HEK293 (cell line): ENCODE measurements around the gene TRAF7.
A peak's percentile ranks its signal among the peaks of the same experiment; 100 is the strongest.

Source experiments
- GLIS2 ChIP-seq: fragments of 450-650 bp; formaldehyde crosslinking; IDR thresholded peaks from 2 replicates; pipeline ENCODE4 v1.5.1; 2016; ENCODE audit warnings: missing biosample characterization, missing genetic modification characterization
- IKZF3 ChIP-seq: fragments of 450-650 bp; IDR thresholded peaks from 2 replicates; pipeline ENCODE4 v1.5.0; 2018; ENCODE audit warnings: missing biosample characterization, mild to moderate bottlenecking, missing genetic modification characterization, moderate library complexity
- KLF1 ChIP-seq: fragments of 450-650 bp; formaldehyde crosslinking; IDR thresholded peaks from 2 replicates; pipeline ENCODE4 v1.5.1; 2016; ENCODE audit warnings: missing biosample characterization, missing genetic modification characterization
- KLF9 ChIP-seq: fragments of 450-650 bp; formaldehyde crosslinking; IDR thresholded peaks from 2 replicates; pipeline ENCODE4 v1.5.1; 2016; ENCODE audit warnings: missing biosample characterization, missing genetic modification characterization, low read depth
- SP7 ChIP-seq: fragments of 450-650 bp; formaldehyde crosslinking; IDR thresholded peaks from 2 replicates; pipeline ENCODE4 v1.5.1; 2016; ENCODE audit warnings: missing biosample characterization, missing genetic modification characterization
- YY1 ChIP-seq: fragments of 450-650 bp; formaldehyde crosslinking; IDR thresholded peaks from 2 replicates; pipeline ENCODE4 v1.5.1; 2018; ENCODE audit warnings: missing biosample characterization, missing genetic modification characterization
- ZBTB20 ChIP-seq: fragments of 450-650 bp; formaldehyde crosslinking; IDR thresholded peaks from 2 replicates; pipeline ENCODE4 v1.5.1; 2016; ENCODE audit warnings: missing biosample characterization, missing genetic modification characterization
- ZBTB8A ChIP-seq: fragments of 450-650 bp; formaldehyde crosslinking; IDR thresholded peaks from 2 replicates; pipeline ENCODE4 v1.5.1; 2016; ENCODE audit warnings: missing biosample characterization, missing genetic modification characterization
- ZFHX2 ChIP-seq: fragments of 450-650 bp; formaldehyde crosslinking; conservative IDR thresholded peaks from 2 replicates; pipeline ENCODE4 v1.5.1; 2016; ENCODE audit warnings: missing biosample characterization, missing genetic modification characterization
- ZNF138 ChIP-seq: fragments of 450-650 bp; formaldehyde crosslinking; IDR thresholded peaks from 2 replicates; pipeline ENCODE4 v1.5.1; 2016; ENCODE audit warnings: missing biosample characterization, missing genetic modification characterization, borderline replicate concordance
- ZNF221 ChIP-seq: fragments of 450-650 bp; formaldehyde crosslinking; IDR thresholded peaks from 2 replicates; pipeline ENCODE4 v1.5.1; 2017; ENCODE audit warnings: missing biosample characterization, missing genetic modification characterization, borderline replicate concordance
- ZNF23 ChIP-seq: fragments of 450-650 bp; formaldehyde crosslinking; IDR thresholded peaks from 2 replicates; pipeline ENCODE4 v1.5.1; 2016; ENCODE audit warnings: missing biosample characterization, missing genetic modification characterization, borderline replicate concordance
- ZNF423 ChIP-seq: fragments of 450-650 bp; formaldehyde crosslinking; IDR thresholded peaks from 2 replicates; pipeline ENCODE4 v1.5.1; 2016; ENCODE audit warnings: missing biosample characterization, missing genetic modification characterization
- ZNF571 ChIP-seq: fragments of 450-650 bp; formaldehyde crosslinking; IDR thresholded peaks from 2 replicates; pipeline ENCODE4 v1.5.0; 2017; ENCODE audit warnings: missing biosample characterization, missing genetic modification characterization
- ZNF629 ChIP-seq: fragments of 450-650 bp; formaldehyde crosslinking; IDR thresholded peaks from 2 replicates; pipeline ENCODE4 v1.5.1; 2017; ENCODE audit warnings: missing biosample characterization, missing genetic modification characterization
- ZNF843 ChIP-seq: fragments of 450-650 bp; formaldehyde crosslinking; IDR thresholded peaks from 2 replicates; pipeline ENCODE4 v1.5.1; 2016; ENCODE audit warnings: missing biosample characterization, missing genetic modification characterization
- ZSCAN23 ChIP-seq: fragments of 450-650 bp; formaldehyde crosslinking; IDR thresholded peaks from 2 replicates; pipeline ENCODE4 v1.5.1; 2016; ENCODE audit warnings: missing biosample characterization, missing genetic modification characterization
- ZSCAN30 ChIP-seq: fragments of 450-650 bp; IDR thresholded peaks from 2 replicates; pipeline ENCODE4 v1.5.1; 2018; ENCODE audit warnings: missing biosample characterization, mild to moderate bottlenecking, missing genetic modification characterization, moderate library complexity
- TF ChIP-seq, protein P1 (sequence below): fragments of 450-650 bp; formaldehyde crosslinking; conservative IDR thresholded peaks from 2 replicates; pipeline ENCODE4 v1.5.1; 2016; ENCODE audit warnings: low read depth, missing biosample characterization, missing genetic modification characterization
- TF ChIP-seq, protein P2 (sequence below): fragments of 450-650 bp; formaldehyde crosslinking; IDR thresholded peaks from 2 replicates; pipeline ENCODE4 v1.5.1; 2016; ENCODE audit warnings: missing biosample characterization, missing genetic modification characterization
- TF ChIP-seq, protein P3 (sequence below): fragments of 450-650 bp; formaldehyde crosslinking; IDR thresholded peaks from 2 replicates; pipeline ENCODE4 v1.5.1; 2016; ENCODE audit warnings: missing biosample characterization, missing genetic modification characterization
- TF ChIP-seq, protein P4 (sequence below): sonication (generic); formaldehyde crosslinking; IDR thresholded peaks from 2 replicates; pipeline ENCODE4 v1.8.1; 2022; ENCODE audit warnings: mild to moderate bottlenecking, moderate library complexity, missing genetic modification reagents
- TF ChIP-seq, protein P5 (sequence below): fragments of 450-650 bp; formaldehyde crosslinking; IDR thresholded peaks from 2 replicates; pipeline ENCODE4 v1.5.1; 2016; ENCODE audit warnings: missing biosample characterization, missing genetic modification characterization

Gene TRAF7

DNA sequence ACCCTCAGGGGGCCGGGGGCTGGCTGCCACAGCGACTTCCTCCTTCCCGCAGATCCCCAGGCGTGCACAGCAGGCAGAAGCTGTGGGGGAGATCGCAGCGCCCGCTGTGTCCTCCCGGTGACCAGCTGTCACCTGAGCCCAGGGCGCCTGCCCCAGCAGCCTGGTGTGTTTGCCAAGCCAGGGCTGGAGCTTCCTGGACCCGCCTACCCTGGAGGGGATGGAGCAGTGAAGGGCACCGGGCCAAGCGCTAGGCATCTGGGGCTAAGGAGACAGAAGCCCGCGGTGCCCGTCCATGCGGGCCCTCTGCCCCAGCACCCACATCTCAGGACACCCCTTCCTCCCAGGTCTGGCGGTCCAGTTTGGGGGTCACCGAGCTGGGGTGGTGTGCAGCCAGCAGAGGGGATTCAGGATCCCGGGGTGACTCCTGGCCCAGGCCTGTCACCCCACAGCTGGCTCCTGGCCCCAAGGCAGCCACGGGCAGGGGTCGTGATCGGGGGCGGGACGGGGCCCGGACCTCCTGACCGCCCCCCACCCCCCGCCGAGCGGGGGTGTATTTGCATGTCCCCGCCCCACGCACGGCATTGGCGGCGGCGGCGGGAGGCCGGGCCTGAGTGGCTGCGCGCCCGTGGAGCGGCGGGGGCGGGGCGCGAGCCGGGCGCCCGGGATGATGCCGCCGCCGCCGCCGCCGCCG, 7.5 kb upstream of the TRAF7 start, which contains the start of gene RAB26 (continued):
- TF ChIP-seq, protein P1, sequence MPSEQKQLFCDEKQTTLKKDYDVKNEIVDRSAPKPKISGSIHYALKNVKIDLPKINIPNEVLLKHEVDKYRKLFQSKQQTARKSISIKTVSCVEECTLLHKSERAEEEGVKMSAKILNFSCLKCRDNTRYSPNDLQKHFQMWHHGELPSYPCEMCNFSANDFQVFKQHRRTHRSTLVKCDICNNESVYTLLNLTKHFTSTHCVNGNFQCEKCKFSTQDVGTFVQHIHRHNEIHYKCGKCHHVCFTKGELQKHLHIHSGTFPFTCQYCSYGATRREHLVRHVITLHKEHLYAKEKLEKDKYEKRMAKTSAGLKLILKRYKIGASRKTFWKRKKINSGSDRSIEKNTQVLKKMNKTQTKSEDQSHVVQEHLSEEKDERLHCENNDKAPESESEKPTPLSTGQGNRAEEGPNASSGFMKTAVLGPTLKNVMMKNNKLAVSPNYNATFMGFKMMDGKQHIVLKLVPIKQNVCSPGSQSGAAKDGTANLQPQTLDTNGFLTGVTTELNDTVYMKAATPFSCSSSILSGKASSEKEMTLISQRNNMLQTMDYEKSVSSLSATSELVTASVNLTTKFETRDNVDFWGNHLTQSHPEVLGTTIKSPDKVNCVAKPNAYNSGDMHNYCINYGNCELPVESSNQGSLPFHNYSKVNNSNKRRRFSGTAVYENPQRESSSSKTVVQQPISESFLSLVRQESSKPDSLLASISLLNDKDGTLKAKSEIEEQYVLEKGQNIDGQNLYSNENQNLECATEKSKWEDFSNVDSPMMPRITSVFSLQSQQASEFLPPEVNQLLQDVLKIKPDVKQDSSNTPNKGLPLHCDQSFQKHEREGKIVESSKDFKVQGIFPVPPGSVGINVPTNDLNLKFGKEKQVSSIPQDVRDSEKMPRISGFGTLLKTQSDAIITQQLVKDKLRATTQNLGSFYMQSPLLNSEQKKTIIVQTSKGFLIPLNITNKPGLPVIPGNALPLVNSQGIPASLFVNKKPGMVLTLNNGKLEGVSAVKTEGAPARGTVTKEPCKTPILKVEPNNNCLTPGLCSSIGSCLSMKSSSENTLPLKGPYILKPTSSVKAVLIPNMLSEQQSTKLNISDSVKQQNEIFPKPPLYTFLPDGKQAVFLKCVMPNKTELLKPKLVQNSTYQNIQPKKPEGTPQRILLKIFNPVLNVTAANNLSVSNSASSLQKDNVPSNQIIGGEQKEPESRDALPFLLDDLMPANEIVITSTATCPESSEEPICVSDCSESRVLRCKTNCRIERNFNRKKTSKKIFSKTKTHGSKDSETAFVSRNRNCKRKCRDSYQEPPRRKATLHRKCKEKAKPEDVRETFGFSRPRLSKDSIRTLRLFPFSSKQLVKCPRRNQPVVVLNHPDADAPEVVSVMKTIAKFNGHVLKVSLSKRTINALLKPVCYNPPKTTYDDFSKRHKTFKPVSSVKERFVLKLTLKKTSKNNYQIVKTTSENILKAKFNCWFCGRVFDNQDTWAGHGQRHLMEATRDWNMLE (tag by site-specific recombination) = no peak
- TF ChIP-seq SP7 (peak; percentile 92), KLF9 (tag by site-specific recombination) (peak; percentile 54; the same call in 1 of the 2 replicates), ZNF221 (no peak), ZBTB8A (tag by site-specific recombination) (peak; percentile 95), ZBTB20 (tag by site-specific recombination) (peak; percentile 48; the same call in 1 of the 2 replicates), ZNF843 (tag by site-specific recombination) (peak; percentile 34; the same call in 1 of the 2 replicates), KLF1 (tag by site-specific recombination) (peak; percentile 70), ZNF629 (tag by site-specific recombination) (peak; percentile 31; the same call in 1 of the 2 replicates), ZNF423 (tag by site-specific recombination) (peak; percentile 75; the same call in 1 of the 2 replicates), ZNF23 (tag by site-specific recombination) (no peak), ZSCAN23 (tag by site-specific recombination) (no peak), IKZF3 (0 out of 2 replicates have a peak, but pooled peaks have one; percentile 25), ZFHX2 (peak; percentile 53), ZNF571 (tag by site-specific recombination) (no peak), ZSCAN30 (tag by site-specific recombination) (0 out of 2 replicates have a peak, but pooled peaks have one; percentile 9), YY1 (tag by site-specific recombination) (no peak), GLIS2 (tag by site-specific recombination) (peak; percentile 65), ZNF138 (tag by site-specific recombination) (no peak)
- TF ChIP-seq, protein P2, sequence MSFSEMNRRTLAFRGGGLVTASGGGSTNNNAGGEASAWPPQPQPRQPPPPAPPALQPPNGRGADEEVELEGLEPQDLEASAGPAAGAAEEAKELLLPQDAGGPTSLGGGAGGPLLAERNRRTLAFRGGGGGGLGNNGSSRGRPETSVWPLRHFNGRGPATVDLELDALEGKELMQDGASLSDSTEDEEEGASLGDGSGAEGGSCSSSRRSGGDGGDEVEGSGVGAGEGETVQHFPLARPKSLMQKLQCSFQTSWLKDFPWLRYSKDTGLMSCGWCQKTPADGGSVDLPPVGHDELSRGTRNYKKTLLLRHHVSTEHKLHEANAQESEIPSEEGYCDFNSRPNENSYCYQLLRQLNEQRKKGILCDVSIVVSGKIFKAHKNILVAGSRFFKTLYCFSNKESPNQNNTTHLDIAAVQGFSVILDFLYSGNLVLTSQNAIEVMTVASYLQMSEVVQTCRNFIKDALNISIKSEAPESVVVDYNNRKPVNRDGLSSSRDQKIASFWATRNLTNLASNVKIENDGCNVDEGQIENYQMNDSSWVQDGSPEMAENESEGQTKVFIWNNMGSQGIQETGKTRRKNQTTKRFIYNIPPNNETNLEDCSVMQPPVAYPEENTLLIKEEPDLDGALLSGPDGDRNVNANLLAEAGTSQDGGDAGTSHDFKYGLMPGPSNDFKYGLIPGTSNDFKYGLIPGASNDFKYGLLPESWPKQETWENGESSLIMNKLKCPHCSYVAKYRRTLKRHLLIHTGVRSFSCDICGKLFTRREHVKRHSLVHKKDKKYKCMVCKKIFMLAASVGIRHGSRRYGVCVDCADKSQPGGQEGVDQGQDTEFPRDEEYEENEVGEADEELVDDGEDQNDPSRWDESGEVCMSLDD = peak; percentile 83
- TF ChIP-seq, protein P3, sequence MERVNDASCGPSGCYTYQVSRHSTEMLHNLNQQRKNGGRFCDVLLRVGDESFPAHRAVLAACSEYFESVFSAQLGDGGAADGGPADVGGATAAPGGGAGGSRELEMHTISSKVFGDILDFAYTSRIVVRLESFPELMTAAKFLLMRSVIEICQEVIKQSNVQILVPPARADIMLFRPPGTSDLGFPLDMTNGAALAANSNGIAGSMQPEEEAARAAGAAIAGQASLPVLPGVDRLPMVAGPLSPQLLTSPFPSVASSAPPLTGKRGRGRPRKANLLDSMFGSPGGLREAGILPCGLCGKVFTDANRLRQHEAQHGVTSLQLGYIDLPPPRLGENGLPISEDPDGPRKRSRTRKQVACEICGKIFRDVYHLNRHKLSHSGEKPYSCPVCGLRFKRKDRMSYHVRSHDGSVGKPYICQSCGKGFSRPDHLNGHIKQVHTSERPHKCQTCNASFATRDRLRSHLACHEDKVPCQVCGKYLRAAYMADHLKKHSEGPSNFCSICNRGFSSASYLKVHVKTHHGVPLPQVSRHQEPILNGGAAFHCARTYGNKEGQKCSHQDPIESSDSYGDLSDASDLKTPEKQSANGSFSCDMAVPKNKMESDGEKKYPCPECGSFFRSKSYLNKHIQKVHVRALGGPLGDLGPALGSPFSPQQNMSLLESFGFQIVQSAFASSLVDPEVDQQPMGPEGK = peak; percentile 91
- TF ChIP-seq, protein P4, sequence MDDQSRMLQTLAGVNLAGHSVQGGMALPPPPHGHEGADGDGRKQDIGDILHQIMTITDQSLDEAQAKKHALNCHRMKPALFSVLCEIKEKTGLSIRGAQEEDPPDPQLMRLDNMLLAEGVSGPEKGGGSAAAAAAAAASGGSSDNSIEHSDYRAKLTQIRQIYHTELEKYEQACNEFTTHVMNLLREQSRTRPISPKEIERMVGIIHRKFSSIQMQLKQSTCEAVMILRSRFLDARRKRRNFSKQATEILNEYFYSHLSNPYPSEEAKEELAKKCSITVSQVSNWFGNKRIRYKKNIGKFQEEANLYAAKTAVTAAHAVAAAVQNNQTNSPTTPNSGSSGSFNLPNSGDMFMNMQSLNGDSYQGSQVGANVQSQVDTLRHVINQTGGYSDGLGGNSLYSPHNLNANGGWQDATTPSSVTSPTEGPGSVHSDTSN (CRISPR knock-in tag) = peak; percentile 54; the same call in 1 of the 2 replicates
- TF ChIP-seq, protein P5, sequence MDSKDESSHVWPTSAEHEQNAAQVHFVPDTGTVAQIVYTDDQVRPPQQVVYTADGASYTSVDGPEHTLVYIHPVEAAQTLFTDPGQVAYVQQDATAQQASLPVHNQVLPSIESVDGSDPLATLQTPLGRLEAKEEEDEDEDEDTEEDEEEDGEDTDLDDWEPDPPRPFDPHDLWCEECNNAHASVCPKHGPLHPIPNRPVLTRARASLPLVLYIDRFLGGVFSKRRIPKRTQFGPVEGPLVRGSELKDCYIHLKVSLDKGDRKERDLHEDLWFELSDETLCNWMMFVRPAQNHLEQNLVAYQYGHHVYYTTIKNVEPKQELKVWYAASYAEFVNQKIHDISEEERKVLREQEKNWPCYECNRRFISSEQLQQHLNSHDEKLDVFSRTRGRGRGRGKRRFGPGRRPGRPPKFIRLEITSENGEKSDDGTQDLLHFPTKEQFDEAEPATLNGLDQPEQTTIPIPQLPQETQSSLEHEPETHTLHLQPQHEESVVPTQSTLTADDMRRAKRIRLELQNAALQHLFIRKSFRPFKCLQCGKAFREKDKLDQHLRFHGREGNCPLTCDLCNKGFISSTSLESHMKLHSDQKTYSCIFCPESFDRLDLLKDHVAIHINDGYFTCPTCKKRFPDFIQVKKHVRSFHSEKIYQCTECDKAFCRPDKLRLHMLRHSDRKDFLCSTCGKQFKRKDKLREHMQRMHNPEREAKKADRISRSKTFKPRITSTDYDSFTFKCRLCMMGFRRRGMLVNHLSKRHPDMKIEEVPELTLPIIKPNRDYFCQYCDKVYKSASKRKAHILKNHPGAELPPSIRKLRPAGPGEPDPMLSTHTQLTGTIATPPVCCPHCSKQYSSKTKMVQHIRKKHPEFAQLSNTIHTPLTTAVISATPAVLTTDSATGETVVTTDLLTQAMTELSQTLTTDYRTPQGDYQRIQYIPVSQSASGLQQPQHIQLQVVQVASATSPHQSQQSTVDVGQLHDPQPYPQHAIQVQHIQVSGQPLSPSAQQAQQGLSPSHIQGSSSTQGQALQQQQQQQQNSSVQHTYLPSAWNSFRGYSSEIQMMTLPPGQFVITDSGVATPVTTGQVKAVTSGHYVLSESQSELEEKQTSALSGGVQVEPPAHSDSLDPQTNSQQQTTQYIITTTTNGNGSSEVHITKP = peak; percentile 61
